Muscle layer of duodenum (tissue), 2 donors: ENCODE data around the gene YOD1.

Experiments
- H3K27ac ChIP-seq: one replicate; pipeline ENCODE4 v1.7.0; 2013; ENCODE audit warnings: mild to moderate bottlenecking, low read length
- H3K27me3 ChIP-seq: one replicate; pipeline ENCODE4 v1.7.0; 2013; ENCODE audit warnings: low read depth, mild to moderate bottlenecking, control low read depth, low read length
- H3K36me3 ChIP-seq, 2 donors: one replicate each; pipeline ENCODE4 v1.7.0; 2013; ENCODE audit warnings: low read length in 2 of 2, control low read depth in 1 of 2, mild to moderate bottlenecking in 1 of 2; ENCODE audit not compliant: insufficient read depth in 2 of 2, control insufficient read depth in 1 of 2
- H3K4me1 ChIP-seq, 2 donors: one replicate each; pipeline ENCODE4 v1.7.0; 2013; ENCODE audit warnings: low read length in 2 of 2, mild to moderate bottlenecking in 2 of 2, control low read depth in 1 of 2, moderate library complexity in 1 of 2; ENCODE audit not compliant: insufficient read depth in 2 of 2, control insufficient read depth in 1 of 2
- H3K4me3 ChIP-seq, 2 donors: one replicate each; pipeline ENCODE4 v1.7.0; 2013; ENCODE audit warnings: low read length in 2 of 2, low read depth in 1 of 2, mild to moderate bottlenecking in 1 of 2
- H3K9me3 ChIP-seq, 2 donors: one replicate each; pipeline ENCODE4 v1.7.0; 2013; ENCODE audit warnings: low read length in 2 of 2, control low read depth in 1 of 2, mild to moderate bottlenecking in 1 of 2; ENCODE audit not compliant: control insufficient read depth in 1 of 2
- donor health status: healthy.

YOD1 gene

DNA sequence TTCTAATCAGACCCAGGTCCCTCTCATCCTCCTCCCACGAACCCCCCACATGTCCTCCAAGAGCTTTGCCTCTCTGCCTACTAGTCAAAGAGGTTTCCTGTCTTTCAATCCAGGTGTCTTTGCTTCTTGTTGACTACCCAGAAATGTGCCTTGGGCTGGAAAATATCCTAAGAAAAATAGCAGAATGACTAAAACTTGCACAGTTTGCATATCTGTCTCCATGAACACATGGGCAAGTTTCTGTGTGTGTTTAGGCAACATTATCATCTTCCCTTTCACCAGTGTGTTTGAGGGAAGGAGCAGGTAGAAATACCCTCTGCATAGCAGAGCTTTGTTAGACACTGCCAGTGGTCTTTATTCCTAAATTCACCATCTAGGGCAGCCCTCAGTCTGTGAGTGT is 20.0 kb downstream of the YOD1 start:
- Histone ChIP-seq H3K36me3 (no peaks in the 10 kb centered on the region), H3K4me3 (peak overlapping the region in 1 of 2 donors; percentile 58), H3K9me3 (no peaks in the 10 kb centered on the region), H3K27ac (peak overlapping the region; percentile 86), H3K27me3 (no peaks in the 10 kb centered on the region), H3K4me1 (peaks cover 0 to under 1% of the 10 kb centered on the region in 2 donors)

DNA sequence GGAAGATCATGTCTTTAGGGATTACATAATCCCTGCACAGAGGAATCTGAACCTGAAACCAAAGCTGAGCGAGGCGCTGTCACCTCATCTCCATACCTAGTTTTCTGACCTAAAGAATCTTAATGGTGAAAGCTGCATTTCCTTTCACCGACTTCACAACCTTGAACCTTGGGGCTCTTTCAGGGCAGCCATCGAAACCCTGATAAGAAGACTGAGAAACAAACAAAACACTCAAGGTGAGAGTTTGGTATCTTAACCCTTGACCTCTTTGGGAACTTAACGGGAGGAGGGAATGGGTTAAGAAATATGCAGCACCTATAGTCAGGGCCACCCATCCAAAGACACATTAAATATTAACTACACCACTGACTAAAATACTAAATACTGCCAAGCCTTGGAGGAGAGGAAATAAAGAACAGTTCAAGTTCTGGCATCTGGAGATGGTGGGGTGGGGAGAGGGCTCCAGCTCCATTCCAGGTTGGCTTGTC is 20.4 kb downstream of the YOD1 start:
- peaks cover under 1 to 5% of the 10 kb centered on the region in 2 donors for H3K4me1 ChIP-seq
- no peaks in the 10 kb centered on the region for H3K27me3 ChIP-seq
- no peaks in the 10 kb centered on the region for H3K36me3 ChIP-seq
- peak overlapping the region; percentile 86 for H3K27ac ChIP-seq
- no peaks in the 10 kb centered on the region for H3K9me3 ChIP-seq
- H3K4me3 ChIP-seq: peak overlapping the region in 1 of 2 donors; percentile 58

DNA sequence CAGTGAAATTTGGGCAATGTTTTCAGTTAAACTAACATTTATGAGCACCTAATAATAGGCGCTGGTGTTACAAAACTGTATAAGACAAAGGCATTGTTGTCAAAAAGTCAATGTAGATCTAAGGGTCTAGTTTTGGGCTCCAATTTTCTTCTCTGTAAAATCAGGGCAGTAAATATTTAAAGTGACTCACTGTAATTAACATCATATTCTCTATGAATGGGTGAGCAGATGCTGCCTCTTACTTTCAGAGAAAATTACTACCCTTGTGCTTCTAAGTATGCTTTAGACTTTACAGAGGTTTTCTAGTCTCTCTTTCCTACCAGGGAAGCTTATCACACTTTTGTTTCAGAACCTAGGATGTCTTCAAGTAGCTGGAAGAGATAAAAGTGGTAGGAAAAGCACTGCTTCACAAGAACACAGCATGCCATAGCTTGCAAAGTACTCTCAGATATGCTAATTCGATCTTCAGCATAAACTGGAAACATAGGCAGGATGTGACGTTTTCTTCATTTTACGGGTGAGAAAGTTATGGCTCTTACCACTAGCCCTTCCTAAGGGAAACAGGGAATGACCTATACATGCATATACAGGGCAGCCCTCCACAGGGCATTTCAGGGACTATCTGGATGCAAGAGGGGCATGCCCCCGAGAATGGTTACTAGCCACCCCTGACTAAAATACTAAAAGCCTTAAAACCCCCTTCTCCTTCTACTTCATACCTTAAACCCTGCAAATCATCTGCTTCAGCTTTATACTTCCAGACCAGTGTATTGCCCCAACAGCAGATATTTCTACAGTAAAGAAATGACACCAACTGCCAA is 21.1 kb downstream of the YOD1 start:
- Histone ChIP-seq H3K27ac (peak overlapping the region; percentile 86), H3K4me1 (peaks cover 6 to 10% of the 10 kb centered on the region in 2 donors), H3K27me3 (no peaks in the 10 kb centered on the region), H3K9me3 (no peaks in the 10 kb centered on the region), H3K36me3 (no peaks in the 10 kb centered on the region), H3K4me3 (no peak overlapping the region)

GRCh38 chr1:207028884-207029650 is 21.9 kb downstream of the YOD1 start:
- Histone ChIP-seq H3K27ac (peak overlapping the region; percentile 56), H3K9me3 (no peaks in the 10 kb centered on the region), H3K4me3 (no peak overlapping the region), H3K36me3 (no peaks in the 10 kb centered on the region), H3K27me3 (no peaks in the 10 kb centered on the region), H3K4me1 (peaks cover 9 to 14% of the 10 kb centered on the region in 2 donors)

- peaks cover 9 to 14% of the 10 kb centered on the region in 2 donors for H3K4me1 ChIP-seq
- H3K36me3 ChIP-seq: no peaks in the 10 kb centered on the region
- no peaks in the 10 kb centered on the region for H3K9me3 ChIP-seq
- H3K27me3 ChIP-seq: no peaks in the 10 kb centered on the region
- no peak overlapping the region for H3K4me3 ChIP-seq
- peak overlapping the region; percentile 56 for H3K27ac ChIP-seq
Observed at GRCh38 chr1:207027921-207028320, 23.1 kb downstream of the YOD1 start.

GRCh38 chr1:207027206-207027777 is 23.7 kb downstream of the YOD1 start:
- Histone ChIP-seq H3K27me3 (no peaks in the 10 kb centered on the region), H3K27ac (peak overlapping the region; percentile 66), H3K9me3 (no peaks in the 10 kb centered on the region), H3K4me3 (no peak overlapping the region), H3K4me1 (peaks cover 9 to 14% of the 10 kb centered on the region in 2 donors), H3K36me3 (no peaks in the 10 kb centered on the region)

DNA sequence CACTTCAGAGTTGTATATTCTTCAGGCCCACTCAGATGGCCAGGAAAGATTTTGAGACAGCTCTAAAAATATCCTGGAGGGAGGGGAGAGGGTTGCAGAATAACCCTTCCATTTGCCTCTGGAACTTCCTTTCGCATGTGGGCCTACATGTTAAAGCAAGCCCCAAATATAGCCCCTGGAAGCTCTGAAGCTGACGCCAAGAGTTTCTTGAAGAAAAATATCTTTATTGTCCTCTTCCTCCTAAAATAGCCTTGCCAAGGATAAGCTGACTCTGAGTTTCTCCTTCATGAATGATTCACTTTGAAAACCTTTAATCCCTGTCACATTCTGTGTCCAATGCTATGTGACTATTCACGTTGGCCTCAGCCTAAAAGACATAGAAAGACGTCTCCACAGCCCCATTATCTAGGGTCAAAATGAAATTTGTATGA is 24.9 kb downstream of the YOD1 start:
- Histone ChIP-seq H3K4me1 (peaks cover 9 to 14% of the 10 kb centered on the region in 2 donors), H3K9me3 (no peaks in the 10 kb centered on the region), H3K27me3 (no peaks in the 10 kb centered on the region), H3K4me3 (no peak overlapping the region), H3K36me3 (no peaks in the 10 kb centered on the region), H3K27ac (peak overlapping the region; percentile 66)

DNA sequence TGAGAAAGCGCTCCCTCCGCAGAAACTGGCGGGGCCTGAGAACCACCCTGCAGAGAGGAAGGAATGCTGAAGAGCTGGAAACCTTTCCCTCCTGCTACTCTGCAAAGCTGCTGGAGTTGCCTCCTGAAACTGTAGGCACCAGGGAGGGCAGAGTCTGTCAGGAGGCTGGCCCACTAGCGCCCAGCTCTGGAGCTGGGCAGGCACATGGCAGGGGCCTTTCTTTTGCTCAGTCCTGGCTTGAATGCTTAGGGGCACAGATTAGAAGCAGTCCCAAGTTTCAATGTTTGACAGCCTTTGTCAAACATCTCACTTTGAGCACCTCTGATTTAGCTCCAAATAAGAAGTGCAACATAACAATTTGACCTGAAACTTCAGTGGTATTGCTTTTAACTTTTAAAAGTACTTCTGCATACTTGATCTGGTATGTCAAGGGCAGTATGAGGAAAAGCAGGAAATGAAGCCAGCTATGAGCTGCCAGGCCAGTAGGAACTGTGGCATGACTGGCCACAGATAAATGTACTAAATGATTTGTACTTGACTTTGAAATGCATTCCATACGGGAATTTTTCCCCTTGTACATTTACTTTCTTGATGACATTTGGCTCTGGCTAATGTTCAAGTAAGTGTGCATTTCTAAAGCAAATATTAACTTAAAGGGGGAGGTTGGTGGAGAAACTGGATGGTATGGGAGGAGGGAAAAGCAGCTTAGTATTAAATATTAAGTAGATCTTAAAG is 25.7 kb downstream of the YOD1 start:
- Histone ChIP-seq H3K4me3 (no peak overlapping the region), H3K36me3 (no peaks in the 10 kb centered on the region), H3K27ac (peak overlapping the region; percentile 66), H3K4me1 (peaks cover 9 to 14% of the 10 kb centered on the region in 2 donors), H3K27me3 (no peaks in the 10 kb centered on the region), H3K9me3 (no peaks in the 10 kb centered on the region)

GRCh38 chr1:207024202-207025145 is 26.5 kb downstream of the YOD1 start:
- H3K27ac ChIP-seq: peak overlapping the region; percentile 77
- H3K4me1 ChIP-seq: peaks cover 9 to 14% of the 10 kb centered on the region in 2 donors

More at GRCh38 chr1:207024202-207025145, 26.5 kb downstream of the YOD1 start:
- Histone ChIP-seq H3K36me3 (no peaks in the 10 kb centered on the region), H3K27me3 (no peaks in the 10 kb centered on the region), H3K4me3 (no peak overlapping the region), H3K9me3 (no peaks in the 10 kb centered on the region)
